WERI-Rb-1 (cell line): Measurements from ENCODE around the gene LMX1A.

Source experiments
- DNase-seq: peaks from one replicate; pipeline ENCODE4 v3.0.0-alpha.2; 2020
- H3K27ac ChIP-seq: fragments of 250-450 bp; sonication (Bioruptor Pico); 2 replicates; pipeline ENCODE4 v1.5.1; 2020; ENCODE audit warnings: mild to moderate bottlenecking, moderate library complexity
- H3K27me3 ChIP-seq: fragments of 250-450 bp; sonication (Bioruptor Pico); 2 replicates; pipeline ENCODE4 v1.5.1; 2021; ENCODE audit warnings: mild to moderate bottlenecking, low read depth, moderate library complexity; ENCODE audit not compliant: insufficient read depth, severe bottlenecking
- H3K36me3 ChIP-seq: fragments of 250-450 bp; sonication (Bioruptor Pico); 2 replicates; pipeline ENCODE4 v1.5.1; 2020; ENCODE audit warnings: mild to moderate bottlenecking, moderate library complexity
- H3K4me3 ChIP-seq: 2 replicates; pipeline ENCODE4 v1.5.1; 2011; ENCODE audit warnings: low read depth, mild to moderate bottlenecking, control low read depth, low read length
- H3K9me3 ChIP-seq: fragments of 250-450 bp; sonication (Bioruptor Pico); 2 replicates; pipeline ENCODE4 v1.5.1; 2021; ENCODE audit warnings: mild to moderate bottlenecking, moderate library complexity; ENCODE audit not compliant: severe bottlenecking
- CTCF ChIP-seq: IDR thresholded peaks from 2 replicates; pipeline ENCODE4 v1.5.1; 2011; ENCODE audit warnings: low read depth, mild to moderate bottlenecking, control low read depth, inconsistent platforms, low read length

The LMX1A gene

GRCh38 chr1:165344198-165344597 is 12.3 kb downstream of the LMX1A start:
- Histone ChIP-seq H3K4me3 (no peak overlapping the region), H3K27ac (no peak overlapping the region), H3K27me3 (no peaks in the 10 kb centered on the region), H3K9me3 (no peaks in the 10 kb centered on the region), H3K36me3 (no peaks in the 10 kb centered on the region)
- DNase-seq, result no peak
- no peak for TF ChIP-seq CTCF

- DNase-seq, result no peak
Observed at GRCh38 chr1:165342587-165342986, 13.9 kb downstream of the LMX1A start.

GRCh38 chr1:165342168-165342567 is 14.3 kb downstream of the LMX1A start:
- Histone ChIP-seq H3K36me3 (no peaks in the 10 kb centered on the region), H3K4me3 (no peak overlapping the region), H3K27me3 (no peaks in the 10 kb centered on the region), H3K9me3 (no peaks in the 10 kb centered on the region), H3K27ac (no peak overlapping the region)
- no peak for DNase-seq
- no peak for TF ChIP-seq CTCF

More at GRCh38 chr1:165342587-165342986, 13.9 kb downstream of the LMX1A start:
- no peaks in the 10 kb centered on the region for H3K36me3 ChIP-seq
- H3K27ac ChIP-seq, result no peak overlapping the region
- no peaks in the 10 kb centered on the region for H3K9me3 ChIP-seq
- TF ChIP-seq CTCF, result no peak
- no peak overlapping the region for H3K4me3 ChIP-seq
- no peaks in the 10 kb centered on the region for H3K27me3 ChIP-seq

- Histone ChIP-seq H3K4me3 (no peak overlapping the region), H3K9me3 (no peaks in the 10 kb centered on the region), H3K36me3 (no peaks in the 10 kb centered on the region), H3K27me3 (no peaks in the 10 kb centered on the region), H3K27ac (no peak overlapping the region)
- no peak for TF ChIP-seq CTCF
- DNase-seq, result no peak
Observed at GRCh38 chr1:165339164-165339563, 17.4 kb downstream of the LMX1A start.

GRCh38 chr1:165330483-165330882 is 26.0 kb downstream of the LMX1A start:
- no peaks in the 10 kb centered on the region for H3K9me3 ChIP-seq
- no peaks in the 10 kb centered on the region for H3K27me3 ChIP-seq
- no peak overlapping the region for H3K4me3 ChIP-seq
- no peaks in the 10 kb centered on the region for H3K36me3 ChIP-seq
- no peak overlapping the region for H3K27ac ChIP-seq
- DNase-seq, result no peak
- no peak for TF ChIP-seq CTCF

- H3K27ac ChIP-seq, result peak overlapping the region; percentile 85
- H3K27me3 ChIP-seq, result no peaks in the 10 kb centered on the region
- TF ChIP-seq CTCF, result no peak
- no peak overlapping the region for H3K4me3 ChIP-seq
- H3K36me3 ChIP-seq, result no peaks in the 10 kb centered on the region
- DNase-seq, result peak; percentile 84
- no peaks in the 10 kb centered on the region for H3K9me3 ChIP-seq
Observed at GRCh38 chr1:165329104-165329503, 27.4 kb downstream of the LMX1A start.
